ENCODE data around the gene HRCT1. TPM values are rescaled to one million over a fixed set of nuclear protein-coding genes. Genes with fewer than 3 reads are reported as not detected.

HRCT1 gene
- total RNA-seq, 2 donors from 2014 or later: 43.1 to 65.0 TPM

- intact Hi-C loops (cut with DNase I): no loop called here
These were observed 29.9 kb downstream of the HRCT1 start for GRCh38 chr9:35935755-35936509.

GRCh38 chr9:35937227-35937626 lies 31.2 kb downstream of the HRCT1 start:
- no peaks in the 10 kb centered on the region for H3K36me3 ChIP-seq
- no peak overlapping the region for H3K27ac ChIP-seq
- DNase-seq: no peak
- H3K9me3 ChIP-seq: no peaks in the 10 kb centered on the region
- no peaks in the 10 kb centered on the region for H3K4me1 ChIP-seq
- H3K27me3 ChIP-seq: no peaks in the 10 kb centered on the region
- no peak overlapping the region for H3K9ac ChIP-seq (ENCODE audit: low read depth in 2 of 2, low read length in 2 of 2)
- H3K4me3 ChIP-seq: no peak overlapping the region
- intact Hi-C loops (cut with DNase I): no loop called here
- no peak for TF ChIP-seq CTCF (IDR thresholded peaks at IDR 0.05)

More at GRCh38 chr9:35935755-35936509, 29.9 kb downstream of the HRCT1 start:
- Histone ChIP-seq H3K4me1 (no peaks in the 10 kb centered on the region), H3K36me3 (no peaks in the 10 kb centered on the region), H3K4me3 (no peak overlapping the region), H3K27me3 (no peaks in the 10 kb centered on the region), H3K9ac (ENCODE audit: low read depth in 2 of 2, low read length in 2 of 2) (no peak overlapping the region), H3K9me3 (no peaks in the 10 kb centered on the region), H3K27ac (no peak overlapping the region)
- no peak for TF ChIP-seq CTCF (IDR thresholded peaks at IDR 0.05)
- DNase-seq: no peak

- H3K4me1 ChIP-seq: no peaks in the 10 kb centered on the region
- H3K9ac ChIP-seq (ENCODE audit: low read depth in 2 of 2, low read length in 2 of 2): no peak overlapping the region
- no peak overlapping the region for H3K4me3 ChIP-seq
- H3K27me3 ChIP-seq: no peaks in the 10 kb centered on the region
- no peak for TF ChIP-seq CTCF (IDR thresholded peaks at IDR 0.05)
- H3K27ac ChIP-seq: no peak overlapping the region
- intact Hi-C loops (cut with DNase I): no loop called here
- no peaks in the 10 kb centered on the region for H3K36me3 ChIP-seq
- no peaks in the 10 kb centered on the region for H3K9me3 ChIP-seq
- DNase-seq: no peak
These were observed 32.7 kb downstream of the HRCT1 start for GRCh38 chr9:35938474-35939356.

- intact Hi-C loops (cut with DNase I): no loop called here
- DNase-seq: no peak
- H3K9me3 ChIP-seq: no peaks in the 10 kb centered on the region
- H3K9ac ChIP-seq (ENCODE audit: low read depth in 2 of 2, low read length in 2 of 2): no peak overlapping the region
- no peaks in the 10 kb centered on the region for H3K27me3 ChIP-seq
- TF ChIP-seq CTCF (IDR thresholded peaks at IDR 0.05): no peak
- peaks cover under 1% of the 10 kb centered on the region for H3K4me1 ChIP-seq
- no peaks in the 10 kb centered on the region for H3K36me3 ChIP-seq
- no peak overlapping the region for H3K4me3 ChIP-seq
- H3K27ac ChIP-seq: no peak overlapping the region
These were observed 33.8 kb downstream of the HRCT1 start for GRCh38 chr9:35939679-35940250.

Measured in colonic mucosa (tissue), 4 donors.